ENCODE results near the gene FAM163B.

The FAM163B gene

DNA sequence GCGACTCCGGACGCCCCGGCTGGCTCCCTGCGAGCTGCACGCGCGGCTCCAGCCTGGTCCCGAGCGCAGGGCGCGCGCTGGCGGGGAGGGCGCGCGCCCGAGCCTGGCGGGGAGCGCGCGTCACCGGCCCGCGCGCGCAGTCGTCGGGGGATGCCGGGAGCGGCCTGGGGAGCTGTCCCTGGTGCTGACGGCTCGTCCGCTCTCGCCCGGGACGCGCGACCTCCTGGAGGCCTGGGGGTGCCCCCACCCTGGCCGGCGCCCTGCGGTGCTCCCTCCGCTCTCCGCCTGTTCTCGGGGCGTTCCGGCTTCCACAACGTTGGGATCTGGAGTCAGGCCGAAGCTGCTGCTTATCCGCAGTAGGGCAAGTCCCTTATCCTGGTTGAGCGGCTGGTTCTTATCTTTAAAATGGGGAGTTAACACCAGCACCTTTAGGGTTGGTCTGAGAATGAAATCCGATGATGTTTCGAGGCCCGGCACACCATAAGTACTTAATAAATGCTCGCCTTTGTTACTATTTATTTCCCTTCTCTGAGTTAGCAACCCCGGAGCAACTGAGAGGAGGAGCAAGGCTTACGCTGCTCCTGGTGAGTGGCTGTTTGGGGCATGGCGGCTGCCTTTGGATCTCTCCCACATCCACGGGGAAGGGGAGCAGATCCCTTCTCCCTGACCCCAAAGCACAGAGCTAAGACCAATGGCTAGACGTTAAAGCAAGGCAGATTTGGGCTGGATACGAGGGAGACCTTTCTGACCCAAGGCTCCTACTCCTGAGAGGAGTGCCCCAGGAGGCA lies at the start of gene FAM163B:
FAM163B (minus strand) TSS at position 79 of the 788 bp plus-strand sequence. CDS start 29,166 bp downstream, outside the sequence.
- no peak for DNase-seq (ENCODE audit: low spot score)

DNA sequence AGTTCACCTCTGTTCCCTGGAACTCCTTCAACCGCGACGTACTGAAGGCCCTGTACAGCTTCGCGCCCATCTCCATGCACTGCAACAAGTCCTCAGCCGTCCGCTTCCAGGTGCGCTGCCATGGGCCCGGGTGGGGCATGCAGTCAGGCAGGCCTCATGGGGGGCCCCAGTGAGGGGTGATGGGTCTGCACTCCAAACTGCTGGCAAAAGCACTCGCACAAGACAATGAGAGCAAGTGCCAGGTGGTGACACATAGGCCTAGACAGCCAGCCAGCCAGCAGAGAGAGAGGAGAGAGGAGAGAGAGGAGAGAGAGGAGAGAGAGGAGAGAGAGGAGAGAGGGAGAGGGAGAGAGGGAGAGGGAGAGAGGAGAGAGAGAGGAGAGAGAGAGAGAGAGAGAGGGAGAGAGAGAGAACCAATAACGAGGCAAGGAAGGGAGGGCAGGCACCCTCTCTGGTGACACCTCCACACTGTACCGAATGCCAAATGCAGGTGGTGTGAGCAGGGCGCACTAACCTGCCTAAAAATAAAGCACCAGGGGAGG lies 48.0 kb upstream of the FAM163B start:
- DNase-seq (ENCODE audit: low spot score), result no peak

DNA sequence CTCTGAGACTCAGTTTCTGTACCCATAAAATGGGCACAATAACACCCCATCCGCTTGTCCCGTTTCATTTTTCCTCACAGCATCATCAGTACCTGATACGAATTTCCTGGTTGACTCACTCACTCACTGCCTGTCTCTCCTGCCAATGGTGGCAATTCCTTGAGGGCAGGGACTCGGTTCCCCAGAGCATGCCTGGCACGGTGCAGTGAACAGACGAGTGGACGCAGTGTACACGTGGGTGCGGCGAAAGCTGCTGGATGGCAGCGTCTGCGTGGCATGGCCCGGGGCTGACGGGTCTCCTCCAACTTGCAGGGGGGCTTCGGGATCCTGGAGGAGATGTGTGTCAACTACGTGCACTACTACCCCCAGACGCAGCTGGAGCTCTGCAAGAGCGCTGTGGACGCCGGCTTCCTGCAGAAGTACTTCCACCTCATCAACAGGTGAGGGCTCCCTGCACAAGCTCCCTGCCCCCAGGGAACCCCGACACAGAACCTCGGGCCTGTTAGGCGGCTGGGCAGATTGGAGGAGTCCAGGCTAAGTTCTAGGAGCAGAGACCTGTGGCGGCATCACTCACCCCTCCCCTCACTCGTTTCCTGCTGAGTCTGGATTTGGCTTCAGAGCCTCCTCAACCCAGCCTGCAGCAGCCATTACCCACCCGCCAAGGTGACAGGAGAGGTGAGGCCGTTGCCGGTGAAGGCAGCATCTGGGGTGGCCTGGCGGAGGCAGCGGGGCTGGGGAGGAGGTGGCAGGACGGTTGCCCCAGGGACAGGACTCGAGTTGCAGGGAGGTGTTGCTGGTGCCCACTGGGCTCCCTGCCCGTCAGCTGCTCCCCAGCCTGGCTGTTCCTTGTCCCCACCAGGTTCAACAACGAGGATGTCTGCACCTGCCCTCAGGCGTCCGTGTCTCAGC lies 47.3 kb upstream of the FAM163B start:
- no peak for DNase-seq (ENCODE audit: low spot score)

DNA sequence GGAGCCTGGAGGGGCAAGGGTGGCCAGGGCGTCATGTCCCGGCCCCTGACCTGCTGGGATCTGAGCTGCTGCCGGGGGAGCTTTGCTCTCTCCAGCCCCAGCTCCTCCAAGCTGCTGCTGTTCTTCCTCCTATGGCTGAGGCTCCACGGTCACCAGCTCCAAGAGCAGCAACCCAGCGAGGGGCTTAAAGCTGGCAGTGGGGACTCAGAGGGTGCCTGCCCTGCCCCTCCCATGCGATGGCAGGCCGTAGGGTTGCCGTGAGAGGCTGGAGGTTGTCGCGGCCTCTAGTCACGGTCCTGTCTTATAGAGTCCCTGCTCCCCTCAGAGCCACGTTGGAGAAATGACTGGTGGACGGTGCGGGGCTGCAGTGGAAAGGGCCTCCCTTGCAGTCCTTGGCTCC lies 46.5 kb upstream of the FAM163B start:
- DNase-seq (ENCODE audit: low spot score), result no peak

DNA sequence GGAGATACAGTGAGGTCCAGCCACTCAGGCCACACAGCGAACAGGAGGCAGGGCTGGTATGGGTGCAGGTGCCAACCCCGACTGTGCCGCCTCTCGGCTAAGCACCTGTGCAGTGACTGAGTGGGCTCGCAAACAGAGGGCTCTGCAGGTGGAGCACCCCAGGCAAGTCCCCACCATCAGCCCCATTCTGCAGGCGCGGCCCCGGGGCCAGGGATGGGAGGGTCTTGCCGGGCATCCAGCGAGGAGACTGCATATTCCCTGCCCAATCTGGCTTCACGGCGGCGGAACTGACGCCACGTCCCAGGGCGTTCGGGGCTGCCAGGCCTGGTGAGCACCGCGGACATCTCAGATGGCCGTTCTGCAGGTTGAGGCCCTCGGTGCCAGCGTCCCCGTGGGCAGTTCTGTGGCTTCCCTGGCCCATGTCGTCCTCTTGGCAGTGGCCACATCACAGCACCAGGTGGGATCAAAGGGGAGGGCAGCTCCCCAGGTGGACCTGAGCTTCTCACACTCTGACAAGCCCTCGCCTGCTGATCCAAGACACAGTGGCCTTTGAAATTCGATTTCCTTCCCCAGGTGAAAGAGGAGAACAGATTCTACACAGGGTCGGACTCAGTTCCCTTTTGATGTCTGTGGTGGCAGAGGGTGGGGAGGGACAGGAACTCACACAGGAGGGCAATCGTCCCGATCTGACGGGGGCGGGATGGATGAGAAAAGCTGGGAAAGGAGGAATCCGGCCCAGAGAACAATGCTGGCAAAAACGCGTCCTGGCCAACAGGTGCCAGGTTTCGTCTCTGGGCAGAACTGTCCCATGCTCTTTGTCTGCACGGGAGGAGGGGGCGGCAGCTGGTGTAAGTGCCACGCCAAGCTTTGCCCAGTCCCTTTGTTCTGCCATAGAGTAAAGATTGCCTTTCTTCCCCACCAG lies 45.8 kb upstream of the FAM163B start:
- no peak for DNase-seq (ENCODE audit: low spot score)

DNA sequence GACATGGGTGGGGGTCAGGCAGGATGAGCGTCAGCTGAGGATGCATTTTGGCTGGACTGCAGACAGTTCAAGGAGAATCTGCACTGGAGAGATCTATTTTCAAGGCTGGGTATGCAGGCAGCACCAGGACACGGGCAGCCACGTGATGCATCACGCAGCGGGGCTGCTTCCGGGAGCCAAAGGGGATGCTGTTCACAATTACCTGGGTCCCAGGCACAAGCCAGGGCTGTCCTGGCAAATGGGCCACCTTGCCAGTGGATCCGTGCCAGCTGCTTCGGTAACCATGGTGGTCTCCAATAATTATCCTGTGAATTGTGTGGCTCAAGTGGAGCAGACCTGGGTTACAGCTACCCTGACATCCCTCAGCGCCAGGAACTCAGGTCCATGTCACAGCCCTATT lies 44.4 kb upstream of the FAM163B start:
- DNase-seq (ENCODE audit: low spot score), result no peak

DNA sequence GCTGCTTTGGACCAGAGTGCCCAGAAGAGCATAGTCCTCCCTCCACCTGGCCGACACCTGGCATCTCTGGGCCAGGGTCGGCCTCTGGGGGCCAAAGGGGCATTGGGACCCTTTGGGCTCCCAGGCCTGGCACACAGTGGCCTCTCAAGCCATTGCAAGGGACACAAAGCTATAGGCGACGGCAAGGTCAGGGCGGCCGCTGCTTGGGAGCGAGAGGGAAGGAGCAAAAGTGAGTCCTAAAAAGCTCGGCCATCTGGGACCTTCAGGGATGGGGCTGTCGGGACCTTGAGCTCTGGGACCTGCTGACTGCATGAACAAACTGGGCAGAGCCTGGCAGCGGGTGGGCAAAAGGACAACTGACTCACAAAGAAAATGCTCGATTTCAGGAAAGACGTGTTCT lies 40.8 kb upstream of the FAM163B start:
- DNase-seq (ENCODE audit: low spot score), result no peak

DNA sequence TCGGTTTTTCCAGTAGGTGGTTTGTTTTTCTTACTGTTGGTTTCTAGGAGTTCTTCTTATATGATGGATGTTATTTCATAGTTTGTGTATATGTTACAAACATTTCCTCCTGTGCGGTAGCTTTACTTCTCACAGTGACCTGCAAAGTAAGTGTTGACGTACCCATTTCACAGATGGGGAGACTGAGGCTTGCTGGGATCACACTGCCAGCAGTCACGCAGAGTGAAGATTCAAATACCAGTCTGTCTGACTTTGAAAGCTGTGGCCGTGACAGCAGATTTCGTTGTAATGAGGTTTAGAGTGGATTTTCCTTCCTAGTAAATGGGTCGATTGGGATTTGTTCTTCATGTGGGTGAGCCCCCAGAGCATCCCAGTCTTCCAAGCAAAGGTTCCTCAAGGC lies 40.0 kb upstream of the FAM163B start:
- no peak for DNase-seq (ENCODE audit: low spot score)

DNA sequence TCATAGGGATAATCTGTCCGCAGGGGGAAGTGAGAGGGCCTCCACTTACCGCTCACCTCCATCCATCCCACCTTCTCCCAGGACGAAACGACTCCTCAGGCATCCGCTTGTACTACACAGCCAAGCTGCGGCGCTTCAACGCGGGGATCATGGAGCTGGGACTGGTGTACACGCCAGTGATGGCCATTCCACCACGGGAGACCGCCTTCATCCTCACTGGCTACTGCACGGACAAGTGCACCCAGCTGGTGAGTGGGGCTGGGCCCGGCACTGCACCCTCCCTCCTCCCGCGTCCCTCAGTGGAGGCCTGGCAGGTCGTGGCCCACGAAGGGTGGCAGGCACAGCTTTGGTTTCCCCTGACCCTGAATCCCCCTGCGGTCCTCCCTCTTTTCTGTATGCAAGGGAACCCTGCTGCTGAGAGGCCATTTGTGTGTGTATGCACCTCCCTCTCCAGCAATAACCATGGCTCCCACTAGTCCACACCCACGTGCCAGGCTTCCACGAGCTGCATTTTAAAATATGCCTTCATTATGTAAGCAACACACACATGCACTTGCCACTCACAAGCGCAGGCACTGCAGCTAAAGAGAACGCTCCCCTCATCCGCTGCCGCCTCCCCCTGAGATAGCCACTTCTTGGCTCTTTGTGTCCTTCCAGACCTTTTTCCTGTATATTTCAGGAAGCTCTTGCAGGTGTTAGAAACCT lies 38.7 kb upstream of the FAM163B start:
- DNase-seq (ENCODE audit: low spot score), result no peak

DNA sequence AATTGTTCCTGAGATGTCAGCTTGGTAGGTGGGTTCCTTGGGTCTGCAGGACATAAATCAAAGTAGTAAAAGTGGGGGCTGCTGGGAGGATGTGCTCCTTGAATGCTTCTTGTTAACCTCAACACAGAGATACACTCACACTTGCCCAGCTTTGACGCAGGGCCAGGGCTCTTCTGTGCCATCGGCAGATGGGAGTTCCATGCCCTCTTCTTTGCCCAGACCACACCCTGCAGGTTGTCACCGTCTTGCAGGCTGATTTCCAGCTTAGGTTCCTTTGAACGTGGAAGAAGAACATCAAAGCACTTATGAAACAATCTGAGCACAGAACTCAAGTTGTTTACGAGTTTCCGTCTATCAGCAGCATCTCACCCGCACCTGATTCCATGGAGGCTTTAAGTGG lies 38.0 kb upstream of the FAM163B start:
- no peak for DNase-seq (ENCODE audit: low spot score)

DNA sequence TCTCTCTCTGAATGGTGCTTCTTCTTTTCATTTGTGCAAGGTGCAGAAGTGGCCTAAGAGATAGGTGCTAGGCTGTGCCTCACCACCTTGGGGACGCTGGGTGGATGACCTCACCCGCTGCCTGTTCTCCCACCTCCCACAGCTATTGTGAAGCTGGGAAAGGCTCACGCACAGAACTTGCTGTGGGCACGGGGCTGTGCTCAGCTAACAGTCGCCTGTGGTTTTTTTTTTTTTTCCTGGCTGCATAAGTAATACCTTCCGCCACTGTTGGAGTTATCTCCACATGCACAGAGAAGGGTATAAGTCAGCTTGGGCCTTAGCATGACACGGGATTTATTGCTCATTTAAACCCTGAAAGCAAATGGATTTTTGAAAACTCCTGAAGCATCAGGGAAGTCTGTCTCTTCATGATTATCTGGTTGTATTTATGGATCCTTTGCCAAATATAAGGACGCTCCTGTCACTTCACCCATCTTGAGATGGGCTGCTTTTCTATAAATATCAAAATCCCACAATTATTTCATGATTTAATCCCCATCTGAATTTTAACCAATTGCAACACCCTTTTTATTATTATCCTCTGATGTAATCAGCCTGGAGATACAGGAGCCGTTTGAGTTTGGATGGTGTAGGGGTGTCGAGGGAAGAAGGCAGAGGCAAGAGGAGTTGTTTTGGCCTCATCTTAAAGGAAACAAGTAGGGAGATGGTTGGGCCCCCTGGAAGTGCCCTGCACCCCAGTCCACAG lies 36.0 kb upstream of the FAM163B start:
- no peak for DNase-seq (ENCODE audit: low spot score)

DNA sequence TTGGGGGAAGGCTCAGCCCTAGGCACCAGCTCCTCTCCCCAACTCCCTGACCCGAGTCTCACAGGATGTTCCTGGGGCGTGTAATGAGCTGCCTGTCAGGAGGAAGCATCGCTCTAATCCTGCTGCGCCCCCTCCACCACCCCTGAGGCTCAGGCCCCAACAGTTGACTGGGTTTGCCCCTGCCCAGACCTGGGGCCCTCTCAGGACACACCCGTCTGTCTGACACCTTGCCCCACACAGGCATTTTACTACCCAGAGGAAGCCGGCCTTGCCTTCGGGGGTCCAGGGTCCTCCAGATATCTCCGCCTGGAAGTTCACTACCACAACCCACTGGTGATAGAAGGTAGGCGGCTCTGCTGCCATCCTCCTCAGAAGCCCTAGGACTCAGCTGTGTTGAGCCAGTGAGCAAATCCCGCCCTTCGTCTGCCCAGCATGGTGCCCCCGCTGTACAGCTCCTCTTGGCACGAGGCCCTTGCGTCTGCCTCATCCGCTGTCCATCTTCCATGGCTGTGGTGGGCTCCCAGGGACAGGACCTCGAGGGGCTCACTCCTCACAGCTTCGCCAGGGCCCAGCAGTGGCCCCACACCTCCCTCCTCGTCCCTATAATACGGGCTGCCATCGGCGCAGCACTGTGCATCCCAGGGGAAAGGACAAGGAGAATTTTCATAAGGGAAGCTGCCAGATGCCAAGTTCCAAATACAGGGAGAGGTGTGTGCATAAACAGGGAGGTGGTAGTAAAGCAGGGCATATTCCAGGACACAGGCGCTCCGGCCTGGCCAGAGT lies 35.0 kb upstream of the FAM163B start:
- DNase-seq (ENCODE audit: low spot score), result no peak

DNA sequence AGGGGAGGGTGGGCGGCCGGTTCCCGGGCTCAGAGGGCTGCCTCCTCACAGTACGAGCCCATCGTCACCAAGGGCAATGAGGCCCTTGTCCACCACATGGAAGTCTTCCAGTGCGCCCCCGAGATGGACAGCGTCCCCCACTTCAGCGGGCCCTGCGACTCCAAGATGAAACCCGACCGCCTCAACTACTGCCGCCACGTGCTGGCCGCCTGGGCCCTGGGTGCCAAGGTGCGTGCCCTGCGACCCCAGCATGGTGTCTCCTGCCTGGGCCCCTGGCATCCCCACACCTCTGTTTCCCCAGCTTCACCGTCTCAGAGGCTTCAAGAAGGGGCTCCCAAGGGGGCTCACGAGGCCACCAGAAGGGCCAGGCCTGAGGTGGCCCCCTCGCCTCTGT lies 34.2 kb upstream of the FAM163B start:
- no peak for DNase-seq (ENCODE audit: low spot score)

DNA sequence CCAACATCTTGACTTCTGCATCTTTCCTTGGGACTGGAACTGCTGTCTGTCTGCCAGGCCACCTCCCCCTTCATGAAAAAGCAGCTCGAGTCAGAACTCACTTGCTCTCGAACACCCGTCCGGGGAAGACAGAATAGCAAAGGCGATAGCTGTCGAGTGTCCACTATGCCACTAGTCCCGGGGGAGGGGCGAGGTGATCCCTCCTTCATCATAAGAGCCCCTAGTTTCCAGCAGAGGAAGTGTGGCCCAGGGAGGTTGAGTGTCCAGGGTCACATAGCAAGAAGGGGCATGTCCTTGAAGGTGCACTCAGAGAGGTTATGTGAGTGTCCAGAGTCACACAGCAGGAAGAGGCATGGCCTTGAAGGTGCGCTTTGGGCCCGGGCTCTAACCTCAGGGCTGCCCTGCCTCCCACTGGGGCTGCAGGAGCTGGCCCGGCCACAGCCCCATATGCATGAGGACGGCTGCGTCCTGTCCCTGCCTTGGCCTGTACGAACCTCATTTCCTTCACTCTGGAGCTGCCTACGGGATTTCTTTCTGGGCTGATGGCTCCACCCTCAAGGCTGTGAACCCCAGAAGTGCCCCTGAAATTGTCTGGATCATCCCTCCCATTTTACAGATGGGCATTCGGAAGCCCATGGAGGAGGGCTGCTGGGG lies 33.6 kb upstream of the FAM163B start:
- no peak for DNase-seq (ENCODE audit: low spot score)

DNA sequence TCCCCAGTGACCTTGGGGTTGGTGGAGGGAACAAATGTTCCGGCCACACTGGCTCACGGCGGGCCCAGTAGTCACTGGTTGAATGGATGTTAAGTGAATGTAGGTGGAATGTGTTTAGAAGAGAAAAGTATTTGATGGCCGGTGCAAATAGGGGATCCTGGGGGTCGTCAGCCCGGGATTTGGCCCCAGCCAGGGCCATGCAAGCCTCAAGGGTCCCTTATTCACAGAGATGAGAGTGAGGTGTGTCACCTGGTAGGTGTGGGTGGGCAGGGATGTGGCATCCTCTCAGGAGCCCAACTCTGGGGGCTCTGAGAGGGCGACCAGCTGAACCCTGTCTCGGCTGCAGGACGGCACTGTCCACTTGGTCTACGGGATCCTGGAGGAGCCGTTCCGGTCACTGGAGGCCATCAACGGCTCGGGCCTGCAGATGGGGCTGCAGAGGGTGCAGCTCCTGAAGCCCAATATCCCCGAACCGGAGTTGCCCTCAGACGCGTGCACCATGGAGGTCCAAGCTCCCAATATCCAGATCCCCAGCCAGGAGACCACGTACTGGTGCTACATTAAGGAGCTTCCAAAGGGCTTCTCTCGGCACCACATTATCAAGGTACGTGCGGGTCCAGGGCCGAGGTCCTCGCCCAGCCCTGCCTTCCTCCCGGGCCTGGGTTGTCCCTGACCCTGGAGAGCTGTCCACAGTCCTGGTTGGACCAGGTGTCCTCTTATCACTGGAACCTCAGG lies 32.8 kb upstream of the FAM163B start:
- DNase-seq (ENCODE audit: low spot score), result no peak

DNA sequence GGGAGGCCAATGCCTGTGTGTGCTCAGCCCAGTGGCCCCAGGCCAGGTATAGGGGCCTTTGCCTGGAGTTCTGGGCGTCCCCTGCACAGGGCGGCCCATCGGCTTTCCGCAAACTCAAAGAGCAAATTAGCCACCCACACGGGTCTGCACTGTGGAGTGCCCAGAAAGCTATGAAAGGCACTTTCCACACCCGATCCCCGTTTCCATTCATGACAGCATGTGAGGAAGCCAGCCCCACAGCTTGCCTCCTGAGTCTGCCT lies 32.1 kb upstream of the FAM163B start:
- DNase-seq (ENCODE audit: low spot score), result no peak

DNA sequence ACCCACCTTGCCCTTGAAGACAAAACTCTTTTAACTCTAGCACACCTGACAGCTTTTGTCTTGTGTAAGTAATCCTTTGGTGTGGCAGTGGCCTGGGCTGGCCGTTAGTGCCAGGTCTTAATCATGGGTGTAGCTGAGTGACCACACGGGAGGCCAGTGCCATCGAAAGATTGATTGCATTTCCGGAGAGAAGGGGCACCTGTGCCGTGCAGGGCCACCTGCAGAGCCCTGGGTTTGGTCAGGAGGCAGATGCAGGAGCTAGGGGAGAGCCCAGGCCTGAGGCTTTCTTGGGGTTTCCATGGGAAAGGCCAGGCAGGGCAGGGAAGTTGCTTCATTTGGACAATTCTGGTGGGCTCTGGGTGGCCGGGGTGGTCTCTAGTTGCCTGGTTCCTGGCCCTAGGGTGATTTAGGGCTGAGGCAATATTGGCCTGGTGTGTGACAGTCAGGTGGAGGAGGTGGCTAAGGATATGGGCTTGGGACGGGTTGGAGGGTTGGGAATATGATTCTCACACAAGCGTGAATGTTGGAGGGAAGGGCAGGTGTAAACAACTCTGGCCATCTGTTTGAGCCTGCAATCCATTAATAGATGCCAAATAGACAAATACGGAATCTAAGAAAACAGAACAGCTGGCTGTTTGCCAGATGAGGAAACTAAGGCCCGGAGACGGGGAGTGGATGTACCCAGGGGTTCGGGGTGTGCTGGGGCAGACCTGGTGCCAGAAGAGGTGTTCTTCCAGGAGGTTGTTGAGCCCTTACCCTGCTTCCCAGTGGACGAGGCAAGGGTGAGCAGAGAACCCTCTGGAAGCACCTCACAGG lies 31.6 kb upstream of the FAM163B start:
- DNase-seq (ENCODE audit: low spot score), result no peak

DNA sequence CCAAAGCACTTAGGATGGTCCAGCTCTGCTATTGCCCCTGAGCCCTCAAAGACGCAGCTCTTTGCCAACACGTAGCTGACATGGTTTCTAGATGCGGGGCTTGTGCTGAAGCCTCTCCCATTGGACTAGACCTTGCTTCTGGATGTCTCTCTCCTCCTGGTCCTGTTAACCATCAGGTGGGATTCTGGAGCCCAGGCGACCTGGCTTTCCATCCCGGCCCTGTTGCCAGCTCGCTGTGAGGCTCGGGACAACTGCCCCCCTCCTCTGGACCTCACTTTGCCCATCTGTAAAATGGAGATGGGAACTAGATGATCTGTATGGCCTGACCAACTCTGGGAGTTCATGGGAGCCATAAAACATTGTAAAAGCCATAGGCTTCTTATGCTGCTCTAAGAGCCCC lies 31.0 kb upstream of the FAM163B start:
- no peak for DNase-seq (ENCODE audit: low spot score)

All from RKO (cell line).